ENCODE results near the gene ACP1.

Gene ACP1

GRCh38 chr2:236993-237539 is 27.7 kb upstream of the ACP1 start:
- no peaks in the 10 kb centered on the region for H3K27me3 ChIP-seq (ENCODE audit: control insufficient read depth, insufficient read depth, low read length)
- DNase-seq (ENCODE audit: low read depth, low spot score) = no peak
- no CpG with 5 or more reads among the region's 6 CpGs for WGBS (ENCODE audit: insufficient coverage, insufficient read length)
- no peaks in the 10 kb centered on the region for H3K9me3 ChIP-seq (ENCODE audit: control insufficient read depth, insufficient read depth, low read length)
- H3K4me1 ChIP-seq (ENCODE audit: control insufficient read depth, insufficient read depth, low read length) = no peaks in the 10 kb centered on the region
- no peak overlapping the region for H3K27ac ChIP-seq (ENCODE audit: low read length)
- H3K4me3 ChIP-seq (ENCODE audit: low read length) = no peak overlapping the region
- H3K36me3 ChIP-seq (ENCODE audit: control insufficient read depth, insufficient read depth, low read length) = no peaks in the 10 kb centered on the region

GRCh38 chr2:237878-238277 is 26.9 kb upstream of the ACP1 start:
- no CpG with 5 or more reads among the region's 6 CpGs for WGBS (ENCODE audit: insufficient coverage, insufficient read length)
- DNase-seq (ENCODE audit: low read depth, low spot score) = no peak
- H3K4me1 ChIP-seq (ENCODE audit: control insufficient read depth, insufficient read depth, low read length) = no peaks in the 10 kb centered on the region
- H3K36me3 ChIP-seq (ENCODE audit: control insufficient read depth, insufficient read depth, low read length) = no peaks in the 10 kb centered on the region
- H3K4me3 ChIP-seq (ENCODE audit: low read length) = no peak overlapping the region
- no peaks in the 10 kb centered on the region for H3K9me3 ChIP-seq (ENCODE audit: control insufficient read depth, insufficient read depth, low read length)
- no peaks in the 10 kb centered on the region for H3K27me3 ChIP-seq (ENCODE audit: control insufficient read depth, insufficient read depth, low read length)
- H3K27ac ChIP-seq (ENCODE audit: low read length) = no peak overlapping the region

DNA sequence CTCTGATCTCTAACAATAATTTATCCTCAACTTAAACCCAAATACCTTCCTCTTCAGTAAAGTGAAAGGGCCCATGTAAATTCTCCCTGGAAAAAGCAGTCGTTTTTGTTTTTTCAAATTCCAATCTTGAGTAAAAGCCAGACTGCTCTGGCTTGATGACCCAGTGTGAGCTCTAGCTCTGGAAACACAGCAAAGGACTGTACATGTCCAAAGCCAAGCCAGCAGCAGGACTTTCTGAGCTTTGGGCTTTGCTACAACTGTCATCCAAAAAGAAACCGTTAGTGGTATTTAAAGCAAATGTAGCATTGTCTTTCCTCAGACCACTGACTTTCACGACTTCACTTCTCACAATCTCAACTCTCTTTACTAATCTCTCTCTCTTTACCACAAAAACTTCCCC is 26.3 kb upstream of the ACP1 start:
- H3K27me3 ChIP-seq (ENCODE audit: control insufficient read depth, insufficient read depth, low read length) = no peaks in the 10 kb centered on the region
- no peaks in the 10 kb centered on the region for H3K36me3 ChIP-seq (ENCODE audit: control insufficient read depth, insufficient read depth, low read length)
- H3K9me3 ChIP-seq (ENCODE audit: control insufficient read depth, insufficient read depth, low read length) = no peaks in the 10 kb centered on the region
- no peak for DNase-seq (ENCODE audit: low read depth, low spot score)
- no peak overlapping the region for H3K4me3 ChIP-seq (ENCODE audit: low read length)
- 100% methylated on average over 1 of the region's 3 CpGs for WGBS (ENCODE audit: insufficient coverage, insufficient read length)
- no peak overlapping the region for H3K27ac ChIP-seq (ENCODE audit: low read length)
- no peaks in the 10 kb centered on the region for H3K4me1 ChIP-seq (ENCODE audit: control insufficient read depth, insufficient read depth, low read length)

DNA sequence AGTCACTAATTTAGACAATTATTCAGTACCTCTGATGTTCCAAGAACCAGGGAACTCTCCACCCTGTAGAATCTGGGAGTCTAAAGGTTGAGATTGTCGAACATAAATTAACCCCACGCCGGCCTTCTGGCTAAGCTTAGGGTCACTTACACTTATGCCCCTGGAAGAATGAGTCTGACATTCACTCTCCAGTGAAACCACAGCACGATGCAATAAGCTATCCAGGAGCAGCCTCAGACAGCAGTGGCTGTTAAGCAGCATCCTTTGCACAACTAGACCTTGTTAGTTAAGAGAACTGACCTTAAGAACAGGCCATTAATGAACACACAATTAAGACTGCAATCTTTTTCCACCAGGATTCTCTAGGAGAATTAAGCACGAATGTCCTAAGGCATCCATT is 25.9 kb upstream of the ACP1 start:
- Histone ChIP-seq H3K27me3 (ENCODE audit: control insufficient read depth, insufficient read depth, low read length) (no peaks in the 10 kb centered on the region), H3K36me3 (ENCODE audit: control insufficient read depth, insufficient read depth, low read length) (no peaks in the 10 kb centered on the region; the same call in 1 of the 2 replicates), H3K4me1 (ENCODE audit: control insufficient read depth, insufficient read depth, low read length) (no peaks in the 10 kb centered on the region), H3K4me3 (ENCODE audit: low read length) (no peak overlapping the region), H3K27ac (ENCODE audit: low read length) (no peak overlapping the region), H3K9me3 (ENCODE audit: control insufficient read depth, insufficient read depth, low read length) (no peaks in the 10 kb centered on the region)
- WGBS (ENCODE audit: insufficient coverage, insufficient read length) = no CpG with 5 or more reads among the region's 5 CpGs
- no peak for DNase-seq (ENCODE audit: low read depth, low spot score)

DNA sequence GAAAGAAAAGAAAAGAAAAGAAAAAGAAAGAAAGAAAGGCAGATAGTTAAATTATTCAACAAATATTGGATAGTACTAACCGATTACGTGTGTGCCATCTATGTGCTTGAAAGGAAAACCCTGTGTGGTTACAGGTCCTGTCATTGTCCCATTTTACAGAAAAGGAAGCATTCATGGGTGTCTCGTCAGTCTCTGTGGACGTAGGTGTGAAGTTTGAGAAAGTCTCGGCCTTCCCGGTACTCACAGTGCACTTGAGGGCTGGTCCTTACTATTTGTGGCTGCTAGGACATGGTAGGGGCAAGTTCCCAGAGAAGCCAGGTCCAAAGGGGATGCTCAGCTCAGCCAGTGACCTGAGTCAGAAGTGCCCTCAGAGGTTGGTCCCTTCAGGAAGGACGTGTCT is 20.2 kb upstream of the ACP1 start:
- no peak for DNase-seq (ENCODE audit: low read depth, low spot score)
- no peak overlapping the region for H3K27ac ChIP-seq (ENCODE audit: low read length)
- H3K4me1 ChIP-seq (ENCODE audit: control insufficient read depth, insufficient read depth, low read length) = no peaks in the 10 kb centered on the region
- no CpG with 5 or more reads among the region's 7 CpGs for WGBS (ENCODE audit: insufficient coverage, insufficient read length)
- H3K9me3 ChIP-seq (ENCODE audit: control insufficient read depth, insufficient read depth, low read length) = no peaks in the 10 kb centered on the region
- no peaks in the 10 kb centered on the region; the same call in 1 of the 2 replicates for H3K36me3 ChIP-seq (ENCODE audit: control insufficient read depth, insufficient read depth, low read length)
- no peaks in the 10 kb centered on the region for H3K27me3 ChIP-seq (ENCODE audit: control insufficient read depth, insufficient read depth, low read length)
- no peak overlapping the region for H3K4me3 ChIP-seq (ENCODE audit: low read length)

DNA sequence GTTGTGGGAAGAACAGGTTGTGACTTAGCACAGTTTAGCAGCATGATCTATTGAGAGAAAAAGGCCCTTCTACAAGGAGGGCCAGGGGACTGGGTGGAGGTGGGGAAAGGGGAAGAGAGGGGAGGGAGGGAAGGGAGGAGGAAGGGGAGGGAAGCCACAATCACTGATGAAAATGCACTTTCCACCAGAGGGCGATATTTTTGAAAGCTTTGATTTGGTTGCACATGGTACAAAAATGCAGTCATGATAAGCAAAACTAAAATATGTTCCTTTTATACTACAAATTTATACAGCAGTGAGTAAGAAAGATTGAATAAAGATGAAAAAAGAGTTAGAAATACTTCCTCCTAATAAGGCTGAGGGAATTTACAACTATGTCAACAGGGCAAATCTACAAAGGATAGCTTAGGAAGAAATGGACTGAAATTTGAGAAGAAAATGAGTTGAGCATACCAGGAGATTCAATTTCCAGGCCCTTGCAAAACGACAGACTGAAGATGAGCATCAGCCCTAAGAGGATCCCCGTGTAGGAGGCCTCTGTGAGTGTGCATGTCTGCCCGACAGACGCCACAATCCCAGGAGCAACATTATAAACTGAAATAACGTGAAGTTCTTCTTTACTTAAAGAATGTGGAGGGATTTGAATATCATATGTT is 18.1 kb upstream of the ACP1 start:
- Histone ChIP-seq H3K9me3 (ENCODE audit: control insufficient read depth, insufficient read depth, low read length) (no peaks in the 10 kb centered on the region), H3K36me3 (ENCODE audit: control insufficient read depth, insufficient read depth, low read length) (no peaks in the 10 kb centered on the region; the same call in 1 of the 2 replicates), H3K4me1 (ENCODE audit: control insufficient read depth, insufficient read depth, low read length) (no peaks in the 10 kb centered on the region), H3K4me3 (ENCODE audit: low read length) (no peak overlapping the region), H3K27ac (ENCODE audit: low read length) (no peak overlapping the region), H3K27me3 (ENCODE audit: control insufficient read depth, insufficient read depth, low read length) (no peaks in the 10 kb centered on the region)
- WGBS (ENCODE audit: insufficient coverage, insufficient read length) = no CpG with 5 or more reads among the region's 6 CpGs
- no peak for DNase-seq (ENCODE audit: low read depth, low spot score)

DNA sequence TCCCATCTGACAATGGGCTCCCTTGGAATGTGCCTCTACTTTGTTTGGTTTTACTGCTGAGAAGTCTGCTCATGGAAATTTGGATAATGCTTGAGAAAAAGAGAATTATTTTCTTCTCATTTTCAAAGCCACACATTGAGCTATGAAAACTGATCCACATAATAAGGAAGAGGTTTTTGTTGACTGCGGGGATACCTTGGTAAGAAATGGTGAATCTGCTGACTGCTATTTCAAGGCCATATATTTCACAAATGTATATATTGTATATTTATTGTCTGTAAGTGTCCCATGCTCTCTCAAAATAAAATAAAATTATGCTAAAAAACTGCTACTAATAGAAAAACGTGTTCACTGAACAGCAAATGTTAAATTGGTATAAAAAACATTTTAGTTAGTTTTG is 16.0 kb upstream of the ACP1 start:
- H3K4me3 ChIP-seq (ENCODE audit: low read length) = no peak overlapping the region
- DNase-seq (ENCODE audit: low read depth, low spot score) = no peak
- H3K36me3 ChIP-seq (ENCODE audit: control insufficient read depth, insufficient read depth, low read length) = no peaks in the 10 kb centered on the region; the same call in 1 of the 2 replicates
- WGBS (ENCODE audit: insufficient coverage, insufficient read length) = no CpG with 5 or more reads among the region's 2 CpGs
- no peaks in the 10 kb centered on the region for H3K27me3 ChIP-seq (ENCODE audit: control insufficient read depth, insufficient read depth, low read length)
- no peak overlapping the region for H3K27ac ChIP-seq (ENCODE audit: low read length)
- peaks cover 1% of the 10 kb centered on the region; the same call in 1 of the 2 replicates for H3K4me1 ChIP-seq (ENCODE audit: control insufficient read depth, insufficient read depth, low read length)
- H3K9me3 ChIP-seq (ENCODE audit: control insufficient read depth, insufficient read depth, low read length) = no peaks in the 10 kb centered on the region

- DNase-seq (ENCODE audit: low read depth, low spot score) = no peak
- Histone ChIP-seq H3K36me3 (ENCODE audit: control insufficient read depth, insufficient read depth, low read length) (no peaks in the 10 kb centered on the region), H3K4me1 (ENCODE audit: control insufficient read depth, insufficient read depth, low read length) (peaks cover 1% of the 10 kb centered on the region; the same call in 1 of the 2 replicates), H3K4me3 (ENCODE audit: low read length) (no peak overlapping the region), H3K27me3 (ENCODE audit: control insufficient read depth, insufficient read depth, low read length) (no peaks in the 10 kb centered on the region), H3K9me3 (ENCODE audit: control insufficient read depth, insufficient read depth, low read length) (no peaks in the 10 kb centered on the region), H3K27ac (ENCODE audit: low read length) (no peak overlapping the region)
- no CpG with 5 or more reads among the region's 15 CpGs for WGBS (ENCODE audit: insufficient coverage, insufficient read length)
Measured at GRCh38 chr2:249538-250042, 15.2 kb upstream of the ACP1 start.

DNA sequence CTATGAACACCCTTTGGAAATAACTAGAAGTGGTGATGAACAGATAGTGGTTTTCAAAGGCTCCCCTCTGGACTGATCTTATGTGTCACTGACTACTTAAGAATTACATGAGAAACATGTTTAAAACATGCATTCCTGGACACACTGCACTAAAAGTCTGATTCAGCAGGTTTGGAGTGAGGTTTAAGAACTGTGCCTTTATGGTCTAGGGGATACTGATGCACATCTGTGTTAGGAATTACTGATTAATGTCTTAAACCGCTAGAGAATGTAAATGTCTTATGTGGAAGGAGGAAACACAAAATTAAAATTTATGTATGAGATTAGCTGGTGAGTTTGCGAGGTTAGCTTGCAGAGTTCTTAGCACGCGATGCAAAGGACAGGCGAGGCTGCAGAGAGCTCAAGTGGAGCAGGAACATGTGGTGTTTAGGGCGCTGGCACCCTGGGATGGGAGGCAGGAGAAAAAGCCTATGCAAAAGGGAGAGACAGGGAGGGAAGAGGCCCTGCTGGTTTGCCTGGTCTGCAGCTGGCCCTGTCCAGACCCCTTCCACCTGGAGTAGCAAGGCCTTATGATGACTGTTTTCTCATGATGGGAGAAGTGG is 12.6 kb upstream of the ACP1 start:
- WGBS (ENCODE audit: insufficient coverage, insufficient read length) = no CpG with 5 or more reads among the region's 6 CpGs
- H3K27me3 ChIP-seq (ENCODE audit: control insufficient read depth, insufficient read depth, low read length) = no peaks in the 10 kb centered on the region
- H3K36me3 ChIP-seq (ENCODE audit: control insufficient read depth, insufficient read depth, low read length) = no peaks in the 10 kb centered on the region
- peaks cover 1% of the 10 kb centered on the region; the same call in 1 of the 2 replicates for H3K4me1 ChIP-seq (ENCODE audit: control insufficient read depth, insufficient read depth, low read length)
- no peak for DNase-seq (ENCODE audit: low read depth, low spot score)
- no peak overlapping the region for H3K27ac ChIP-seq (ENCODE audit: low read length)
- H3K9me3 ChIP-seq (ENCODE audit: control insufficient read depth, insufficient read depth, low read length) = no peaks in the 10 kb centered on the region
- no peak overlapping the region for H3K4me3 ChIP-seq (ENCODE audit: low read length)

DNA sequence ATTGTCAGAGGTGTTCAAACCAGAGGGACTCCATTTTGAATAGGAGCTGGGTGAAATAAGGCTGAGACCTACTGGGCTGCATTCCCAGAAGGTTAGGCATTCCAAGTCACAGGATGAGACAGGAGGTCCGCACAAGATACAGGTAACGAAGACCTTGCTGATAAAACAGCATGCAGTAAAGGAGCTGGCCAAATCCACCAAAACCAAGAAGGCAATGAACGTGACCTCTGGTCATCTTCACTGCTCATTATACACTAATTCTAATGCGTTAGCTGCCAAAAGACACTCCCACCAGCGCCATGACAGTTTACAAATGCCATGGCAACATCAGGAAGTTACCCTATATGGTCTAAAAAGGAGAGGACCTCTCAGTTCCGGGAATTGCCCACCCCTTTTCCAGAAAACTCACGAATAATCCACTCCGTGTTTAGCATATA is 11.5 kb upstream of the ACP1 start:
- no peaks in the 10 kb centered on the region for H3K9me3 ChIP-seq (ENCODE audit: control insufficient read depth, insufficient read depth, low read length)
- no CpG with 5 or more reads among the region's 8 CpGs for WGBS (ENCODE audit: insufficient coverage, insufficient read length)
- H3K27ac ChIP-seq (ENCODE audit: low read length) = no peak overlapping the region
- no peaks in the 10 kb centered on the region for H3K36me3 ChIP-seq (ENCODE audit: control insufficient read depth, insufficient read depth, low read length)
- peaks cover 1% of the 10 kb centered on the region; the same call in 1 of the 2 replicates for H3K4me1 ChIP-seq (ENCODE audit: control insufficient read depth, insufficient read depth, low read length)
- no peaks in the 10 kb centered on the region for H3K27me3 ChIP-seq (ENCODE audit: control insufficient read depth, insufficient read depth, low read length)
- no peak for DNase-seq (ENCODE audit: low read depth, low spot score)
- H3K4me3 ChIP-seq (ENCODE audit: low read length) = no peak overlapping the region

Data from iPS DF 6.9 (cell line).